GDM1 (cell line): Measurements from ENCODE around the gene TM4SF18.
"Not testable (repeated sequence)": the region's sequence is repeated elsewhere in the genome, so short reads cannot be mapped to it uniquely, and the experiment has no call there.

Experiments
- DNase-seq: peaks from one replicate; lab custom pipeline; 2025; lab: John Stamatoyannopoulos, UW

TM4SF18 gene

DNA sequence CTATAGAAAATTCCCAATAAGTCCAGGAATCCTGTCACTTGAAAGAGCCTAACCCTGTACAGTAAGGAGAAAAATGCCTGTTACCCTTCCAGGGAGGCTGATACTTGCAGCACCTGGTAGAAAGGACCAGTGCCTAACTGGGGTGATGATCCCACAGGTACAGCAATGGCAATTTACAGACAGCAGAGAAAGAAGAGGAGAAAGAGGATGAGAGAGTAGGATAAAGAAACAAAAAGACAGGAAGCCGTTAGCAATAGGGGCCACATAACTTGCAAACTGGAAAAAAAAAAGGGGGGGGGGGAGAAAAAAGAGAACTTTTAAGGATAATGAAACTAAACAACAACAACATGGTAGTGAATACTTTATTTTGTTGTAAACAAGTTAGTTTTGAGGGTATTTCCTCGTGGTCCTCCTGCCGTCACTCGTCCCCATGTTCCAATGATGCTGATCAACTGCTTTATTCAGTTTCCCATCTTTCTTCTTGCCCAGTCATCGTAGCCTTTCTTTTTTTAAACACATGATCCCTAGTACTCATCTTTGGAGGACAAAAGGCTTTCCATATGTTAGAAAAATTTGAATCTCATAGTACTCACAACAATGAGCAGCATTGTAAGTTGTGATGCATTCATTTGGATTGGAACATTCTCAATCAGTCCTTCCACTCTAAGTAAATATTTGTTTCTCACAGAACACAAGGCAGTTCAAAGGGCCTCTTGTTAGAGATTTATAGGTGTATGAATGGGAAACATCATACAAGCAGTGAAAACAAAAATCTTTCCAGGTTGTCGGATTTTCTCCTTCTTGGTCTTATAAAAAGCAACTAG is 35.5 kb upstream of the TM4SF18 start:
- no peak for DNase-seq

DNA sequence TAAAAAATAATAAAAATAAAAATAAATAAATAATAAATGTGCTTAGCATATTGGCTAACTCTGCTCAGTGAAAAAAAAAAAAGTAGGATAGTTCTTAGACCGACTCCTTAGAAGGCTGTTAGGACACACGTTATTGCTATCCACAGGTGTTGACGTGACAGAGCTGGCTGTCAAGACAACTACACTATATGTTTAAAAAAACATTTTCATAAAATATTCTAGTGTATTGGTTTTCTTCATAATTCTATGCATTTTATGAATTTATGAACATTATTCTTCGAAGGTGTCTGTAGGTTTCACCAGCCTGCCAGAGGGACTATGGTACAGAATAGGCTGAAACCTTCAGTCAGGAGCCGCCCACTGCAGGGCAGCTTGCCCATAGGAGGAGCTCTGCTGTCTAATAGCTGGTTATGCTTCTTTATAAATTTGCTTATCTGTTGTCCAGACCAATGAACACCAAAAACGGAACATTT is 34.8 kb upstream of the TM4SF18 start:
- no peak for DNase-seq

- DNase-seq, result no peak
Observed at GRCh38 chr3:149366941-149367840, 33.8 kb upstream of the TM4SF18 start.

DNA sequence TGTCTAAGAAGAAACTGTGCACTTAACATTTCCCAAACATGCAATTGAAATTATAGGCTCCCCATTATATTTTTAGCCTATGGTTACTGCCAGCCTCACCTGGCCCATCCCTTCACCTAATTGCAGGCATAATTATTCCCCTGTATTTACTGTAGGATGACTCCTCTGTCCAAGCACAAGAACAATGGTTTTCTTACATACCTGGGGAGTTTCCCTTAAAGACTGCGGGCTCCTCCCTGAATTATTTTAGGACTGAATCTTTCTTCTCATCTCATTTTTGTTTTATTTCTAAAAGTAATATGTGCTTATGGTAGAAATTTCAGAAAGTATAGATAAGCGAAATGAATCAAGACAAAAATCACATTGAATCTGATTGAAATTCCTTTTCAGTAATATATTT is 32.6 kb upstream of the TM4SF18 start:
- no peak for DNase-seq

DNA sequence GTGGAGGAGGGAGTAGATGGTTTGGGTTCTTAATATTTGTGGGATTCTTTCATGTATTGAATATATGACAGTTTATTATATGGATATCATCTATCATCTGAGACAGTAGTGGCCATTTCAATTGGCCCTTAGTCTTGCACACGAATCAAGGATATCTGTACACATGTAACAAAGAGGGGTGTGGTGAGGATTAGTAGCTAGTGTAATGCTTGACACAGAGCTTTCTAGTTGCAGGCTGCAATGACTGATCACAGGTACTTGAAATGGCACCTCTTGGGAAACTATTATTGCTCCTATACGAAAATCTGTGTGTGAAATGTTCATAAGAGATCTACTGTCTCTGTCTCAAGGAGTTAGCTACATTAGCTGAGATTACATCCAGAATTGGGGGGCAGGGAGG is 31.2 kb upstream of the TM4SF18 start:
- DNase-seq, result no peak

DNA sequence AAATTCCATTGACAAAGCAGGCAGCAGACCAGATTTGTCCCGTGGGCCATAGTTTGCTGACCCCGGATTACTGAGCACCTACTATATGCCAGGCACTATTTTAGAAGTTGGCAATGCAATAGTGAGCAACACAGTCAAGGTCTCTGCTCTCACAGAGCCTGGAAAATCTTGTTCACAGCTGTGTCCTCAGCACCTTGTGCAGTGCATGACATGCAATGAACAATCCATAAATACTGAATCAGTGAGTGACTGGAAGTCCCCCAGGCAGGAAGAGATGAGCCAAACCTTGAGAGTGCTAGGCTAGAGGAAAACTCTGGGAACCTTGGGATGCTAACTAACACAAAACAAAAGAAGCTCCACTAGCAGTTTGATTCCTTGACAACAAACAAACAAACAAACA is 29.6 kb upstream of the TM4SF18 start:
- no peak for DNase-seq

GRCh38 chr3:149362366-149362765 is 28.9 kb upstream of the TM4SF18 start:
- no peak for DNase-seq

- no peak for DNase-seq
Observed at GRCh38 chr3:149356630-149357029, 23.2 kb upstream of the TM4SF18 start.

- no peak for DNase-seq
Observed at GRCh38 chr3:149356044-149356592, 22.7 kb upstream of the TM4SF18 start.

DNA sequence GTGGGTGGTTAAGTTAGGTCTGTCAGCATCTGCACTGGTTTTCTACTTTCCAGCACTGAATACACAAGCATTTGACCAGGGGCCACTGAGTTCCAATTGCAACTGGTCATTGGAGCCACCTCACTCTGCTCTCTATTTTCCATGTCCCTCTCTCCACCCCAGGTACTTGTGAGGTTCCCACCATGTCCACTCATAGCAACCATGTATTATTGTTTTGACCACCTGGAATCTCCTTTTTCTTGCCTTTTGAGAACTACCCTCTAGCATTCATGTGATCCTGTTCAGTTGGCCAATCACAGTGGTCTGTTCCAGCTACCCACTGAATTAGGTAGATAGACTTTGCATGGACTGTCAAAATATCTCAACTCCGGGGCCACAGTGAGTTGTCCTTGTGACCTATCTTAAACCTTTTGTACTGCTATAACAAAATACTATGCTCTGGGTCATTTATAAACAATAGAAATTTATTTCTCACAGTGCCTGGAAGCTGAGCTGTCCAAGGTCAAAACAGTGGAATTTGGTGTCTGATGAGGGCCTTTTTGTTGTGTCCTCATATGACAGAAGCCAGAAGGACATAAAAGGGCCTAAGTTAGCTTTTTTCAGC is 20.2 kb upstream of the TM4SF18 start:
- no peak for DNase-seq

DNA sequence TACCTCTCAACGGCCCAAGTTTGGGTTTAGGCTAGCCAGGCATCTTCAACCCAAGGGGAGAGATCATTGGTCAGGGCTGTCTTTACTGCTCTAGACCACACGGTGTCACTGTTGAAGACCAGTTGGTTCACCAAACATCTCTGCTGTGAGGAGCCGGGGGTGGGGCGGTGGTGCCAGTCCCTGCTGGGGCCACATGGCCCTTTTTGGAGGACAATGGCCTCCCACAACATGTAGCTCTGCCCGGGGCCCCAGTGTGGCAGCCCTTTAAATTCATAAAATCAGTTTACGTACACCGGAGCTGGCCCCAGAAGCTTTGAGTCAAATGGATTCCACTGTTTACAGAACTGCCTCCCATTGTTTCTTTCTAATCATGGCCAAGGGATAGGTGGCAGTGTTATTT is 19.1 kb upstream of the TM4SF18 start:
- peak; percentile 52 for DNase-seq

- DNase-seq, result no peak
Observed at GRCh38 chr3:149343951-149344350, 10.5 kb upstream of the TM4SF18 start.

GRCh38 chr3:149342413-149343380 is 9.3 kb upstream of the TM4SF18 start:
- peak; percentile 18 for DNase-seq

DNA sequence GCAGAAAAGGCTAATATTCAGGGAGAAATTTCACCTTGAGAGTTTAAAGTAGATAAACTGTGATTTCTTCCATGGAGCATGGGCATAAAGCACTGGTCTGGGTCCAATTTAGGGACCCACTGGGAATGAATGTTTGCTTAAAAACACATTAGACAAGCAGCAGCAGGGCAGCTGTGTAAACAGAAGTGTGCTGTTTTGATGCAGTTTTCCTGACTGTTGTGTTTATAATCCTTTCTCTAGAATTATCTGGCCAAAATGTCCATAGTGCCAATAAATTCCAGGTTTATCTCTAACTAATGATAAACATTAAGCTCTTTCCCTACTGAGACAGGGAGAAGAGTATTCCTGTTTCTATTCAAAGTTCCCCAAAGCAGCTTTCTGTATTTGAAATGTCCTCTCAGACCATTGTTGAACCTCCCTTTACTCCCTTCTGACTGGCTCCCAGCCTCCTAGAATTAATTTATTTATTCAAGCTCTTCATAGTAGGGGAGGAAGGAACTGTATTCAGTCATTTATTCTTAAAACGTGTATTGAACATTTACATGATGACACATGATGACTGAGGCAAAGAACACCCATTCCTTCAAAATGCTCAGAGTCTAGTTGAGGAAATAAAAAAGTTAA is 7.0 kb upstream of the TM4SF18 start:
- no peak for DNase-seq

- DNase-seq, result peak; percentile 86
Observed at GRCh38 chr3:149339931-149340309, 6.5 kb upstream of the TM4SF18 start.

- not testable (repeated sequence) for DNase-seq
Observed at GRCh38 chr3:149337486-149337885, 4.0 kb upstream of the TM4SF18 start.

DNA sequence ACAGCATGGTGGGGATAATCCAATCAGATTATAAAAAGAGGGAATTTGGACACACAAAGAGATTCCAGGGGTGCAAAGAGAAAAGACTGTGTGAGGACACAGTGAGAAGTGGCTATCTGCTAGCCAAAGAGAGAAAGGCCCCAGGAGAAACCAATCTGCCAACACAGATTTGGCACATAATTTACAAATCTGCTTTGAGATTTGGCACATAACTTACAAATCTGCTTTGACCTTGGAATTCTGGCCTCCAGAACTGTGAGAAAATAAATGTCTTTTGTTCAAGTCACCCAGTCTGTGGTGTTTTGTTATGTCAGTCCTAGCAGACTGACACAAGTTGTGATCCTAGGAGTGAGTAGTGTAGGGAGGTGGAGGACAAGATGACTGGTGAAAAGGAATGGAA is 3.5 kb upstream of the TM4SF18 start:
- DNase-seq, result no peak

- no peak for DNase-seq
Observed at GRCh38 chr3:149332771-149333170, 665 bp downstream of the TM4SF18 start.

DNA sequence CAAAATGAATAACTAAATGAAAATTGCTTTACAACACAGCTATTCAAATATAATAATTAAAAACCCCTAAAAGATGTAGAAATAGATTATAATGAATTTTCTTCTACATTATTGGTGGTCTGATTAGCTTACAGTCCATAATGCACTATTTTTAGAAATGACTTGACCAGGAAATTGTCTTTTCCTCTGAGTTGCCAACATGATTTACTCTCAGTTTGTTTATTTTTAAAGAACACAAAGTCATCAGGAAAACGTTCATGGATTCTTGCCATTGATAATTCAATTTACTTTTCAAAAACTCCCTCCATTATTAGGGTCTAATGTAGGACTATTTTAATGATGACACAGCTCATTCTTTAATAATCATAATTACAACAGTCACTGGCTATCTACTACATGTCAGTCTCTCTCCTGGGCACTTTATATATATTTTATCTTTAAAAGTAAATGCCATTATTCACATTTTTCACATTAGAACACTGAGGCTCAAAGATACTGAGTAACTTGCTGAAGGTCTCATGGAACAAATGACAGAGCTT is 1.1 kb downstream of the TM4SF18 start:
- DNase-seq, result no peak

DNA sequence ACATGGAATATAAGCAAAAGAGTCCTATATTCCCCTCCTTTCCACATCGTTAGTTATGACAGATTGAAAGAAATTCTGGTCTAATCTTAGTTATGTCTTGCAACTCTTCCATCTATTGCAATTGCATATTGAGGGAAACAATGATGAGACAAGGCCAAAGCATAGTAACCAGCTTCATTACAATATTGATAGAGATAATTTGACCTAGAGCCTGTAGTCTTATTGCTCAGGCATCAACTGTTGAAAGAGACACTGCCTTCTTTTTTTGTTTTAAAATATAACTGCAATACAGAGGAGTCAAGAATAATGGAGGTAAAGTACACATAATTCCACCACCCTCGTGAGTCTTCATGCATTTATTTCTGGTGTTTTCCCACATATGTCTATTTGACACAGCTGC is 2.0 kb downstream of the TM4SF18 start:
- no peak for DNase-seq
